ENCODE data around the gene AOC3. TPM values are rescaled to one million over a fixed set of nuclear protein-coding genes. Genes with fewer than 3 reads are reported as not detected.
A peak's percentile ranks its signal among the peaks of the same experiment; 100 is the strongest.

Gene AOC3
- total and polyA plus RNA-seq, 2 of the 13 experiments (the other 11 are each of a cell fraction or from before 2014, with no cell fraction given) = 8.7 to 51.7 TPM

- TF ChIP-seq HMG20A (CRISPR knock-in tag; IDR thresholded peaks at IDR 0.05; ENCODE audit: borderline replicate concordance) = peak; percentile 64; the same call in 1 of the 2 replicates
- no peak for TF ChIP-seq FIP1L1 (IDR thresholded peaks at IDR 0.05; ENCODE audit: borderline replicate concordance, insufficient read depth, low read depth, low read length)
- TF ChIP-seq ZNF44 (CRISPR knock-in tag; IDR thresholded peaks at IDR 0.05) = no peak
- TF ChIP-seq ZHX1 (CRISPR knock-in tag; IDR thresholded peaks at IDR 0.05; ENCODE audit: low read depth) = no peak
- no peak for TF ChIP-seq CCDC6 (CRISPR knock-in tag; IDR thresholded peaks at IDR 0.05)
- TF ChIP-seq AHDC1 (CRISPR knock-in tag; IDR thresholded peaks at IDR 0.05; ENCODE audit: borderline replicate concordance) = 0 out of 2 replicates have a peak, but pooled peaks have one; percentile 10
- 0 out of 2 replicates have a peak, but pooled peaks have one; percentile 60 for TF ChIP-seq IKZF5 (CRISPR knock-in tag; IDR thresholded peaks at IDR 0.05)
- TF ChIP-seq HNF4A (CRISPR knock-in tag; IDR thresholded peaks at IDR 0.05) = peak; percentile 78
These were observed 4.1 kb downstream of the AOC3 start (continued) for GRCh38 chr17:42855048-42855596.

All from HepG2 (cell line).